Upper lobe of left lung (tissue), 4 donors: Measurements from ENCODE around the gene SLC25A47.

Experiments
- CTCF ChIP-seq, 6 experiments: fragments of 450-650 bp in 4 of 6; fragments of 200-600 bp in 2 of 6; sonication (generic) in 2 of 6; IDR thresholded peaks; one replicate each; pipeline ENCODE4 v1.5.1; 2016 to 2019; ENCODE audit warnings: antibody characterized with exemption in 6 of 6
- EP300 ChIP-seq, 4 donors: sonication (generic); formaldehyde crosslinking; IDR thresholded peaks; one replicate each; pipeline ENCODE4 v1.5.1; 2017; ENCODE audit warnings: antibody characterized with exemption in 4 of 4, control low read depth in 2 of 4
- POLR2A ChIP-seq, 4 donors: fragments of 450-650 bp; IDR thresholded peaks; one replicate each; pipeline ENCODE4 v1.5.1; 2016 to 2017; ENCODE audit warnings: antibody characterized with exemption in 4 of 4, mild to moderate bottlenecking in 2 of 4
- POLR2AphosphoS5 ChIP-seq, 2 donors: sonication (generic); formaldehyde crosslinking; IDR thresholded peaks; one replicate each; pipeline ENCODE4 v1.5.1; 2017; ENCODE audit warnings: antibody characterized with exemption in 2 of 2

GRCh38 chr14:100334904-100335303, 11.8 kb downstream of the SLC25A47 start:
- TF ChIP-seq CTCF (IDR thresholded peaks at IDR 0.05) (no peak), POLR2A (IDR thresholded peaks at IDR 0.05) (no peak), POLR2AphosphoS5 (IDR thresholded peaks at IDR 0.05) (no peak), EP300 (IDR thresholded peaks at IDR 0.05) (no peak)
